Measurements from ENCODE around the gene CHML. TPM values are rescaled to one million over a fixed set of nuclear protein-coding genes. Genes with fewer than 3 reads are reported as not detected.
A peak's percentile ranks its signal among the peaks of the same experiment; 100 is the strongest.

Gene CHML
- total RNA-seq, 6 donors from 2014 or later: 5.2 to 15.5 (median 11.8) TPM

GRCh38 chr1:241641773-241642592 lies 1.8 kb upstream of the CHML start:
- 72% methylated on average over 12 of the region's 12 CpGs for WGBS, 2 donors
- TF ChIP-seq CTCF (IDR thresholded peaks at IDR 0.05) (no peak), POLR2AphosphoS5 (IDR thresholded peaks at IDR 0.05) (no peak)
- Histone ChIP-seq H3K4me3 (no peak overlapping the region), H3K27me3 (no peaks in the 10 kb centered on the region), H3K4me1 (peaks cover 12 to 25% (median 20%) of the 10 kb centered on the region in 4 donors), H3K9me3 (no peaks in the 10 kb centered on the region), H3K27ac (no peak overlapping the region), H3K36me3 (no peaks in the 10 kb centered on the region)
- ATAC-seq (ENCODE audit: low FRiP score in 2 of 2): no peak
- DNase-seq: no peak

GRCh38 chr1:241640867-241641622 lies 876 bp upstream of the CHML start:
- Histone ChIP-seq H3K36me3 (no peaks in the 10 kb centered on the region), H3K4me3 (peak overlapping the region in 3 of 4 donors; percentile 77 to 95 (median 81)), H3K4me1 (peaks cover 12 to 25% (median 20%) of the 10 kb centered on the region in 4 donors), H3K9me3 (no peaks in the 10 kb centered on the region), H3K27me3 (no peaks in the 10 kb centered on the region), H3K27ac (peak overlapping the region; percentile 25 to 88 (median 40))
- 77 to 87% methylated on average over 9 of the region's 9 CpGs for WGBS, 2 donors
- DNase-seq: no peak
- TF ChIP-seq POLR2A (IDR thresholded peaks at IDR 0.05): no peak
- no peak for TF ChIP-seq CTCF (IDR thresholded peaks at IDR 0.05)
- no peak for TF ChIP-seq EP300 (IDR thresholded peaks at IDR 0.05)
- no peak for ATAC-seq (ENCODE audit: low FRiP score in 2 of 2)

- WGBS, 2 donors: 0% methylated on average over 21 to 24 of the region's 42 CpGs
- H3K27me3 ChIP-seq: no peaks in the 10 kb centered on the region
- ATAC-seq (ENCODE audit: low FRiP score in 2 of 2) (peak; percentile 38 to 39), DNase-seq (peak; percentile 36 to 89)
- H3K4me3 ChIP-seq: peak overlapping the region; percentile 77 to 95 (median 86)
- H3K9me3 ChIP-seq: no peaks in the 10 kb centered on the region
- H3K4me1 ChIP-seq: peaks cover 12 to 25% (median 20%) of the 10 kb centered on the region in 4 donors
- H3K27ac ChIP-seq: peak overlapping the region; percentile 79 to 91 (median 88)
- TF ChIP-seq POLR2AphosphoS5 (IDR thresholded peaks at IDR 0.05) (no peak), POLR2A (IDR thresholded peaks at IDR 0.05) (no peak), CTCF (IDR thresholded peaks at IDR 0.05) (no peak), EP300 (IDR thresholded peaks at IDR 0.05) (no peak)
- H3K36me3 ChIP-seq: peaks cover 0 to 7% (median 0%) of the 10 kb centered on the region in 4 donors
These were observed 483 bp downstream of the CHML start for GRCh38 chr1:241639623-241640148.

- Histone ChIP-seq H3K9me3 (no peaks in the 10 kb centered on the region), H3K4me1 (peaks cover 12 to 25% (median 20%) of the 10 kb centered on the region in 4 donors), H3K4me3 (peak overlapping the region; percentile 77 to 95 (median 86)), H3K27ac (peak overlapping the region in 3 of 4 donors; percentile 87 to 91 (median 88)), H3K36me3 (peaks cover 0 to 10% (median under 1%) of the 10 kb centered on the region in 4 donors), H3K27me3 (no peaks in the 10 kb centered on the region)
- no peak for TF ChIP-seq CTCF (IDR thresholded peaks at IDR 0.05)
- TF ChIP-seq POLR2AphosphoS5 (IDR thresholded peaks at IDR 0.05): no peak
- TF ChIP-seq EP300 (IDR thresholded peaks at IDR 0.05): no peak
- TF ChIP-seq POLR2A (IDR thresholded peaks at IDR 0.05): no peak
- WGBS, 2 donors: 13 to 15% methylated on average over 11 of the region's 11 CpGs
- DNase-seq: no peak
- no peak for ATAC-seq (ENCODE audit: low FRiP score in 2 of 2)
These were observed 1.1 kb downstream of the CHML start for GRCh38 chr1:241638909-241639622.
